Neutrophil (primary cell): ENCODE data around the gene TBX20.
"Not testable (repeated sequence)": the region's sequence is repeated elsewhere in the genome, so short reads cannot be mapped to it uniquely, and the experiment has no call there.

ENCODE experiments used
- H3K27ac ChIP-seq: fragments of 200-600 bp; sonication (generic); 2 replicates; pipeline ENCODE4 v1.5.1; 2016; ENCODE audit warnings: mild to moderate bottlenecking, moderate library complexity
- H3K27me3 ChIP-seq: fragments of 200-600 bp; sonication (generic); 2 replicates; pipeline ENCODE4 v1.6.0; 2016; ENCODE audit warnings: mild to moderate bottlenecking
- H3K36me3 ChIP-seq: fragments of 200-600 bp; sonication (generic); 2 replicates; pipeline ENCODE4 v1.5.1; 2017
- H3K4me1 ChIP-seq, 2 experiments: fragments of 200-600 bp in 1 of 2; sonication (generic) in 1 of 2; 1 replicate in 1 of 2; 2 replicates in 1 of 2; pipeline versions ENCODE4 v1.5.1 to v1.6.1; 2013 to 2016; ENCODE audit warnings: low read depth in 1 of 2, low read length in 1 of 2, mild to moderate bottlenecking in 1 of 2, moderate library complexity in 1 of 2; ENCODE audit not compliant: control insufficient read depth in 1 of 2, insufficient read depth in 1 of 2
- H3K4me3 ChIP-seq, 2 experiments: fragments of 200-600 bp in 1 of 2; sonication (generic) in 1 of 2; 1 replicate in 1 of 2; 2 replicates in 1 of 2; pipeline ENCODE4 v1.5.1; 2013 to 2016; ENCODE audit warnings: low read depth in 1 of 2, low read length in 1 of 2, mild to moderate bottlenecking in 1 of 2, moderate library complexity in 1 of 2
- H3K9me3 ChIP-seq: fragments of 200-600 bp; sonication (generic); 2 replicates; pipeline ENCODE4 v1.5.1; 2016

Gene TBX20

GRCh38 chr7:35183873-35184503 is 69.9 kb downstream of the TBX20 start:
- H3K27me3 ChIP-seq: peaks cover 78% of the 10 kb centered on the region
- not testable (repeated sequence) for H3K36me3 ChIP-seq, H3K4me3 ChIP-seq, H3K9me3 ChIP-seq, H3K27ac ChIP-seq, H3K4me1 ChIP-seq

GRCh38 chr7:35180665-35181064 is 73.2 kb downstream of the TBX20 start:
- not testable (repeated sequence) for H3K4me3 ChIP-seq

GRCh38 chr7:35173176-35173575 is 80.7 kb downstream of the TBX20 start:
- not testable (repeated sequence) for H3K9me3 ChIP-seq, H3K4me1 ChIP-seq, H3K27me3 ChIP-seq, H3K36me3 ChIP-seq, H3K4me3 ChIP-seq, H3K27ac ChIP-seq

More at GRCh38 chr7:35180665-35181064, 73.2 kb downstream of the TBX20 start:
- peaks cover 47% of the 10 kb centered on the region for H3K27me3 ChIP-seq
- not testable (repeated sequence) for H3K9me3 ChIP-seq, H3K27ac ChIP-seq, H3K36me3 ChIP-seq, H3K4me1 ChIP-seq

- H3K4me3 ChIP-seq, H3K27me3 ChIP-seq: not testable (repeated sequence)
Measured at GRCh38 chr7:35172131-35172530, 81.8 kb downstream of the TBX20 start.

DNA sequence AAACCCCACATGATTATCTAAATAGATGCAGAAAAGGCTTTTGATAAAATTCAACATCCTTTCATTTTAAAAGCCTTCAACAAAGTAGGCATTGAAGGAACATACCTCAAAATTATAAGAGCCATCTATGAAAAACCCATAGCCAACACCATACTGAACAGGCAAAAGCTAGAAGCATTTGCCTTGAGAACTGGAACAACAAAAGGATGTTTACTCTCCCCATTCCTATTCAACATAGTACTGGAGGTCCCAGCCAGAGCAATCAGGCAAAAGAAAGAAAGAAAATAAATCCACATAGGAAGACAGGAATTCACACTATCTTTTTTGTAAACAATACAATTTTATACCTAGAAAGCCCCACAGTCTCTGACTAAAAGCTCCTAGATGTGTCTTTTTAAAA is 86.2 kb downstream of the TBX20 start:
- not testable (repeated sequence) for H3K4me1 ChIP-seq, H3K4me3 ChIP-seq, H3K27ac ChIP-seq, H3K9me3 ChIP-seq, H3K27me3 ChIP-seq, H3K36me3 ChIP-seq

More at GRCh38 chr7:35172131-35172530, 81.8 kb downstream of the TBX20 start:
- not testable (repeated sequence) for H3K9me3 ChIP-seq, H3K4me1 ChIP-seq, H3K36me3 ChIP-seq, H3K27ac ChIP-seq

- H3K36me3 ChIP-seq, H3K4me3 ChIP-seq, H3K4me1 ChIP-seq, H3K27ac ChIP-seq, H3K27me3 ChIP-seq, H3K9me3 ChIP-seq: not testable (repeated sequence)
Measured at GRCh38 chr7:35167158-35167557, 86.7 kb downstream of the TBX20 start.

DNA sequence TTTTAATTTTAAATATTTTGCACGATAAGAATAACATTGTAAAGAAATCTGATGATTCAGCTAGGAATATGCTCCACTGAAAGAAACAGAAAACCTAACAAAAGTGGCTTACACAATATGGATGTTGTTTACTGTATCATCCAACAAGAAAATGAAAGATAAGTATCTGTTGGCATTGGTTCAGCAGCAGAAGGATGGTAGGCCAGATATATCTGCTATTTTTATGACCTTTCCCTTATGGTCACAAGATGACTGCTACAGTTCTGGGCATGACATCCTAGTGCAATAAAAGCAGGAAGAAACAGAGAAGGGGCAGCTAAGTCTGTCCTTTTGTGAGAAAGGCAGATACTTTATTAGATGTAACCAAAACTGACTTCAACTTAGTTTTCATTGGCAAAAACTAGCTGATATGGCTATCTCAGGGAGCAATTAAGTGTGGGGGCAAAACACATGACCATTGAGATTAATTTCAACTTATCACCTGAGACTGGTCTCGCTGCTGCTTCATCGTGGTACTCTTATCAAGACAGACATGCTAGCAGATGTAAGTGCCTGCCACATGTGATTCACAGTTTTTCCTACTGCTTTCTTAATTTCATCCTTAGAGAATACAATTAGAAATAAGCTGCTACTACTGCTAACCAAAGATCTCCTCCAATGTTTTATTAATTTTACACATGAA is 92.7 kb downstream of the TBX20 start:
- H3K27me3 ChIP-seq, H3K4me1 ChIP-seq, H3K9me3 ChIP-seq, H3K4me3 ChIP-seq, H3K36me3 ChIP-seq, H3K27ac ChIP-seq: not testable (repeated sequence)
